KOPT-K1 (cell line): ENCODE results near the gene GFPT2.

Experiments
- H3K27ac ChIP-seq: fragments of 200-600 bp; sonication (generic); 2 replicates; pipeline ENCODE4 v1.5.1; 2016; ENCODE audit warnings: antibody characterized with exemption, mild to moderate bottlenecking, low read depth, low read length; ENCODE audit not compliant: poor library complexity, severe bottlenecking
- H3K36me3 ChIP-seq: fragments of 200-600 bp; sonication (generic); 2 replicates; pipeline ENCODE4 v1.5.1; 2017; ENCODE audit warnings: antibody characterized with exemption, mild to moderate bottlenecking, low read length, moderate library complexity; ENCODE audit not compliant: insufficient read depth
- H3K9me3 ChIP-seq: fragments of 200-600 bp; sonication (generic); 2 replicates; pipeline ENCODE4 v1.5.1; 2017; ENCODE audit warnings: antibody characterized with exemption, low read length, mild to moderate bottlenecking; ENCODE audit not compliant: insufficient read depth, poor library complexity, severe bottlenecking

Gene GFPT2

DNA sequence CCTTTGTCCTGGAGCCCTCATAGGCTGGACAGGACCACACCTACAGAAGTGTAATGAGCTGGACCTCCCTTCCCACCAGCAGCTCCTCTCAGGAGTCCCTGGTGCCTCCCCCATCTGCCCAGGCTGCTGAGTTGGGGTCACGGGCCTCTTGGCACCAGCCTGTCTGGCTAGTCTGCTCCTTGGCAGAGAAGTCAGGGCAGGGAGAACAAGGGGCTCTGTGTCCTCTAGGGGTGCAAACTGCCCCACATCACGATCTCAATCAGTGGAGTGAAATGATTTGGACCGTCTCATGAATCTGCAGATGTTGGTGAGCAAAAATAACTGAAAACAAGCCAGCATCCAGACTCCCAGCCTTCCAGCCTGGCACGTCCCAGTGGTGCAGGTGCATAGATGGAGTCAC lies 14.9 kb upstream of the GFPT2 start:
- H3K36me3 ChIP-seq = no peaks in the 10 kb centered on the region
- no peaks in the 10 kb centered on the region for H3K9me3 ChIP-seq
- no peak overlapping the region for H3K27ac ChIP-seq

DNA sequence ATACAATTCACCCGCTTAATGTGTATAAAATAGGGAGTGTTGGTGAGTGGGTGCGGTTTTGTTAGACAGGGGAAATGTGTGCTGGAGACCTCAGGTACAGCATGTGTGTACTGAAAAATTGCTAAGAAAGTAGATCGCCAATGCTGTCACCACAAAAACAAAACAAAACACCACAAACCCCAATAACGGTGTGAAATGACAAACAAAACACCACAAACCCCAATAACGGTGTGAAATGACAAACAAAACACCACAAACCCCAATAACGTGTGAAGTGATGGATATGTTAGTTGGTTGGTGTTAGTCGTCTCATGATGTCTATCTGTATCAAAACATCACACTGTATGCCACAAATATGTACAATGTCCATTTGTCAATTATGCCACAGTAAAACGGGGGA lies 14.2 kb upstream of the GFPT2 start:
- Histone ChIP-seq H3K9me3 (no peaks in the 10 kb centered on the region), H3K36me3 (no peaks in the 10 kb centered on the region), H3K27ac (no peak overlapping the region)

- no peaks in the 10 kb centered on the region for H3K9me3 ChIP-seq
These were observed 13.2 kb upstream of the GFPT2 start for GRCh38 chr5:180366326-180366725.

DNA sequence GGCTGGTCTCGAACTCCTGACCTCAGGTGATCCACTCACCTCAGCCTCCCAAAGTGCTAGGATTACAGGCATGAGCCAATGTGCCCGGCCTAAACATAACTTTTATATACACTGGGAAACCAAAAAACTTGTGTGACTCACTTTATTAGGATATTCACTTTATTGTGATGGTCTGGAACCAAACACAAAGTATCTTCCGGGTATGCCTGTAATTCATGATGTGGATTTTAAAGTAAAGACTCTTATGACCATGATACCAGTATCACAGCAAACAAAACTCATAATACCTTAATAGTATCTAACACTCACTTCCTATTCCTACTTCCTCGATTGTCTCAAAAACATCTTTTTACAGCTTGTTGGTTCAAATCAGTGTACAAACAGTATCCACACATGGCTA lies 12.7 kb upstream of the GFPT2 start:
- Histone ChIP-seq H3K36me3 (no peaks in the 10 kb centered on the region), H3K9me3 (no peaks in the 10 kb centered on the region), H3K27ac (no peak overlapping the region)

More at GRCh38 chr5:180366326-180366725, 13.2 kb upstream of the GFPT2 start:
- Histone ChIP-seq H3K27ac (no peak overlapping the region), H3K36me3 (no peaks in the 10 kb centered on the region)

GRCh38 chr5:180364306-180364856 lies 11.2 kb upstream of the GFPT2 start:
- Histone ChIP-seq H3K36me3 (no peaks in the 10 kb centered on the region), H3K9me3 (no peaks in the 10 kb centered on the region), H3K27ac (no peak overlapping the region)

DNA sequence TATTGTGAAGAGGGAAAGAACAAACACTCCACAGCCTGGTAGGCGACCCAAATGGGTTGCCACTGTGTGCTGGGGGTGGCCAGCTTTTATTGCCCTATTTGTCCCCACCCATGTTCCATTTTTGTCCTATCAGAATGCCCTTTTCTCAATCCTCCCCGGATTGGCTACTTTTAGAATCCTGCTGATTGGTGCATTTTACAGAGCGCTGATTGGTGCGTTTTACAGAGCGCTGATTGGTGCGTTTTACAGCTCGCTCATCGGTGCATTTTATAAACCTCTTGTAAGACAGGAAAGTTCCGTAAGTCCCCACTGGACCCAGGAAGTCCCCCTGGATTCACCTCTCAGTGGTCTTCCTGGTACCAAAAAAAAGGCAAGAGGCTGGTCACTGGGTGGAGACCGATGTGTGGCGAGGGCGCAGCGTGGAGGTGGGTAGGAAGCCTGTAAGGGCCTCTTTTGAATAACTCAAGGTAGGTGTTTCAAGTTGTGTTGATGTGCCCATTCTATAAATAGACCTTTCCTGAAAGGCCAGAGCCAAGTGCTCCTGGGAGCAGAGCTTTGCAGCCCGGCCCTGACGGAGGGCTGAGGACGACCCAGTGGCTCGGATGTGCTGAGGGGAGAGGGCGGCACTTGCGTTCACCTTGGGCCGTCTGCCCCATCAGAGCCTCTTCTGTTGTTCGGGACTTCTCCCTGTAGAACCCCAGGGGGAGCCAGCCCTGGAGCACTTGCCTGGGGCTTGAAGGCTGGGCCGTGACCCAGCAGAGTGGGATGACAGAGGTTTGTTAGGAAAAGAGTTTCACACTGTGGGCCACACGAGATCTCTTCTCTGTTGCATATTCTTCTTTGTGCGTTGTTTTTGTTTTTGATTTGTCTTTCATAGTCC lies 7.2 kb upstream of the GFPT2 start:
- no peak overlapping the region for H3K27ac ChIP-seq
- no peaks in the 10 kb centered on the region for H3K9me3 ChIP-seq
- no peaks in the 10 kb centered on the region for H3K36me3 ChIP-seq

- Histone ChIP-seq H3K36me3 (no peaks in the 10 kb centered on the region), H3K9me3 (no peaks in the 10 kb centered on the region), H3K27ac (no peak overlapping the region)
These were observed 5.6 kb upstream of the GFPT2 start for GRCh38 chr5:180358694-180359093.

GRCh38 chr5:180358179-180358578 lies 5.0 kb upstream of the GFPT2 start:
- no peaks in the 10 kb centered on the region for H3K36me3 ChIP-seq
- no peak overlapping the region for H3K27ac ChIP-seq
- no peaks in the 10 kb centered on the region for H3K9me3 ChIP-seq

- Histone ChIP-seq H3K27ac (no peak overlapping the region), H3K9me3 (no peaks in the 10 kb centered on the region), H3K36me3 (no peaks in the 10 kb centered on the region)
These were observed 1.8 kb upstream of the GFPT2 start for GRCh38 chr5:180354966-180355365.

- no peaks in the 10 kb centered on the region for H3K36me3 ChIP-seq
- no peak overlapping the region for H3K27ac ChIP-seq
These were observed 880 bp upstream of the GFPT2 start for GRCh38 chr5:180353980-180354452.

DNA sequence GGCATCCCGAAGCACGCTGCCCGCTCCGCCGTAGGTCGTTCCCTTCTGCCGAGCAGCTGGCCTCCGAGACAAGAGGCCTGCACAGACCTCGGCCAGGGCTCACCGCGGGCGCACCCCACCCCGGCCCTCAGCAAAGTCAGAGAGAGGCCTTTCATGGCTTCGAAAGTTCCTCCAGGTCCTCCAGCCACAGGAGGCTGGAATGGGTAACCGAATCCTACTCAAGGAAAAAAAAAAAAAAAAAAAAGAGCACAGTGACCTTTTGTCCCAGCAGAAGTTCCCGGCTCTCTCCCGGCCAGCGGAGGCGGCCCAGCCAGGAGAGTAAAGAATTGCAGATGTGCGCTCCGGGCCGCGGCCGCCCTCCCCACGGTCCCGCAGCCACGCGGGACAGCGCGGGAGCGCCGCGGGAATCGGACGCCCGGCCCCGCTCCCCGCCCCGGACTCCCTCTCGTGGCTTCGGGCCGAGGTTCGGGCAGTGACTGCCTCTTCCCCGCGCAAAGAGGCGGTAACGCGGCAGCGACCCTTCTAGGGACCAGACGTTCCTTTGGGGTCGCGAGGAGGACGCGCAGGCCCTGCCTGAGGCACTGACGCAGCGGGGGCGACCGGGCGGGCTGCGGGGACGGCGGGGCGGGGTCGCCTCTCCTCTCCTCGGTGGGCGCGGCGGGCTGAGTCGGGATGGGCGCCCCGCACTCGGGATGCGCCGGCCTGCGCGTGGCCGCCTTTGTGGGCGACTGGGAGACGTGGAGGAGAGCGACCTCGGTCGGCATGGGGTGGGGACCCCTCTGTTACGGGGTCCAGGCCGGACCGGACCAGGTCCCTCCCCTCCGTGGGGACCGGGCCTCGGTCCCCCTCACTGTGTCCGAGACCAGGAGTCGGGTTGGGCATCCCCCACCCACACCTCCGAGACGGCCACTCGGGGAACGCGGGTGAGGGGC lies 754 bp downstream of the GFPT2 start:
- H3K27ac ChIP-seq = no peak overlapping the region
- H3K9me3 ChIP-seq = no peaks in the 10 kb centered on the region
- no peaks in the 10 kb centered on the region for H3K36me3 ChIP-seq

More at GRCh38 chr5:180353980-180354452, 880 bp upstream of the GFPT2 start:
- no peaks in the 10 kb centered on the region for H3K9me3 ChIP-seq

- Histone ChIP-seq H3K36me3 (no peaks in the 10 kb centered on the region), H3K27ac (no peak overlapping the region), H3K9me3 (no peaks in the 10 kb centered on the region)
These were observed 2.2 kb downstream of the GFPT2 start for GRCh38 chr5:180350711-180351465.

DNA sequence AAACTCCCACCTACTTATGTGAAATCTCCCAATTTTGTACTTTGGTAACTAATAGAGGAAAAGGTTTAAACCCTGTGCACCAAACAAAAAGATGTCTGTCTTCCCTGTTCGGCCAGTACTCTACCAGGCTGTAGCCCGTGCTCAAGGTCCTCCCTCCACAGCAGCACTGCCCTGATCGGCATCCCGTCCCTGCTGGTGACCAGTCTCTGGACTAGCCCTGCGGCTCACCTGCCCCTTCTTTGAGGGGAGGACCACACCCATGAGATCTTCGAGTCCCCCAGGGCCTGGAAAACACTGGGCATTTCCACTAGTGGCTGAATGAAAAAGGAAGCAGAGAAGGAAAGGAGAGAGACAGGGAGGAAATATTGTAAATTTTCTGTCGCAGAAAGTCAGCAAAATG lies 2.8 kb downstream of the GFPT2 start:
- no peaks in the 10 kb centered on the region for H3K36me3 ChIP-seq
- H3K27ac ChIP-seq = no peak overlapping the region
- H3K9me3 ChIP-seq = no peaks in the 10 kb centered on the region

DNA sequence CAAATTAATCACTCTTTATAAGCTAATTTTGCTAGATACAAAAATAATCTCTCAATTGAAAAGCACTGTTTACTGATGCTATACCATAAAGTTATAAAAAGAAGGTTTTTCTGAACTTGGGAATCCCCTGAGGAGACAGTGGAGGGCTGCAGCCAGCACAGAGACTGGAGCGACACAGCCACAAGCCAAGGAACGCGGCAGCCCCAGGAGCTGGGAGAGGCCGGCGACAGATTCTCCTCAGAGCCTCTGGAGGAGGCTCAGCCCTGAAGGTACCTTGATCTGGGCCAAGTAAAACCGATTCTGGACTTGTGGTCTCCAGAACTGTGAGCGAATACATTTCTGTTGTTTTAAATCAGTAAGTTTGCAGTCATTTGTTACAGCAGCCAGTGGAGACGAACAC lies 3.7 kb downstream of the GFPT2 start:
- Histone ChIP-seq H3K36me3 (no peaks in the 10 kb centered on the region), H3K27ac (no peak overlapping the region), H3K9me3 (no peaks in the 10 kb centered on the region)
